Adipose tissue (tissue), 3 donors: ENCODE results near the gene GTPBP1. TPM values are rescaled to one million over a fixed set of nuclear protein-coding genes. Genes with fewer than 3 reads are reported as not detected.

Experiments used
- H3K27ac ChIP-seq: one replicate; pipeline ENCODE4 v1.5.1; 2013; ENCODE audit warnings: low read depth, low read length
- WGBS, 3 donors: extraction: QIAGEN DNeasy Blood & Tissue Kit; methylation state at CpG; one replicate each; pipeline ENCODE4 v1.1.7; 2013; 5-methylcytosine and 5-hydroxymethylcytosine counted together
- polyA plus RNA-seq, 3 donors: library from polyadenylated mRNA; stranded (reverse); fragments of 200-250 nt; gene quantifications; one replicate each; pipeline ENCODE4 v1.2.3, GENCODE V29; 2013
- donor health status: healthy with polysubstance abuse.
- donor health status: Bipolar disorder and iron deficiency.
- donor health status: healthy.

GTPBP1 gene
- polyA plus RNA-seq, 3 donors: 13.2 to 20.9 (median 13.9) TPM

- WGBS, 3 donors: 27 to 48% (median 46%) methylated on average over 6 of the region's 6 CpGs
- H3K27ac ChIP-seq: no peak overlapping the region
Observed at GRCh38 chr22:38718414-38718813, 12.7 kb downstream of the GTPBP1 start.

DNA sequence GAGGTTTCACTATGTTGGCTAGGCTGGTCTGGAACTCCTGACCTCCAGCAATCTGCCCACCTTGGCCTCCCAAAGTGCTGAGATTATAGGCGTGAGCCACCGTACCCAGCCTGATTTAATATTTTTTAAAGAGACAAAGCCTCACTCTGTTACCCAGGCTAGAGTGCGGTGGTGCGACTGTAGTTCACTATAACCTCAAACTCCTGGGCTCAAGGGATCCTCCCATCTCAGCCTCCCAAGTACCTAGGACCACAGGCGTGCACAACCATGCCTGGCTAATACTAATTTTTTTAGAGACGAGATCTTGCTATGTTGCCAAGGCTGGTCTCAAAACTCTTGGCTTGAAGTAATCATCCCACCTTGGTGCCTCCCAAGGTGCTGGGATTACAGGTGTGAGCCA is 13.5 kb downstream of the GTPBP1 start:
- WGBS, 3 donors: 92 to 95% (median 94%) methylated on average over 6 of the region's 6 CpGs
- no peak overlapping the region for H3K27ac ChIP-seq

DNA sequence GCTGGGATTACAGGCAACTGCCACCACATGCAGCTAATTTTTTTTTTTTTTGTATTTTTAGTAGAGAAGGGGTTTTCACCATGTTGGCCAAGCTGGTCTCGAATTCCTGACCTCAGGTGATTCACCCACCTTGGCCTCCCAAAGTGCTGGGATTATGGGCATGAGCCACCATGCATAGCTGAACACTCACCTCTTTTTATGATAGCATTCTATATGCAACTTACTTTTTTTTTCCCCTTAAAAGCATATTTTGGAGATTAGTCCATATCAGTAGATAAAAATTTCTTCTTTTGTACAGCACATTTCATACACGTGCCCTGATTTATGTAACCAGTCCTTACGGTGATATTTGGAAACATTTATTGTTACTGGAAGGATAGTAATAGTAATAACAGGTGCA is 14.6 kb downstream of the GTPBP1 start:
- no peak overlapping the region for H3K27ac ChIP-seq

GRCh38 chr22:38721551-38721950 is 15.8 kb downstream of the GTPBP1 start:
- WGBS, 3 donors: 87 to 94% (median 90%) methylated on average over 7 of the region's 7 CpGs
- no peak overlapping the region for H3K27ac ChIP-seq

More for the DNA sequence above, 14.6 kb downstream of the GTPBP1 start:
- 76 to 86% (median 81%) methylated on average over 3 of the region's 3 CpGs for WGBS, 3 donors

GRCh38 chr22:38724176-38724575 is 18.4 kb downstream of the GTPBP1 start:
- no peak overlapping the region for H3K27ac ChIP-seq
- 95 to 97% (median 96%) methylated on average over 7 of the region's 7 CpGs for WGBS, 3 donors

DNA sequence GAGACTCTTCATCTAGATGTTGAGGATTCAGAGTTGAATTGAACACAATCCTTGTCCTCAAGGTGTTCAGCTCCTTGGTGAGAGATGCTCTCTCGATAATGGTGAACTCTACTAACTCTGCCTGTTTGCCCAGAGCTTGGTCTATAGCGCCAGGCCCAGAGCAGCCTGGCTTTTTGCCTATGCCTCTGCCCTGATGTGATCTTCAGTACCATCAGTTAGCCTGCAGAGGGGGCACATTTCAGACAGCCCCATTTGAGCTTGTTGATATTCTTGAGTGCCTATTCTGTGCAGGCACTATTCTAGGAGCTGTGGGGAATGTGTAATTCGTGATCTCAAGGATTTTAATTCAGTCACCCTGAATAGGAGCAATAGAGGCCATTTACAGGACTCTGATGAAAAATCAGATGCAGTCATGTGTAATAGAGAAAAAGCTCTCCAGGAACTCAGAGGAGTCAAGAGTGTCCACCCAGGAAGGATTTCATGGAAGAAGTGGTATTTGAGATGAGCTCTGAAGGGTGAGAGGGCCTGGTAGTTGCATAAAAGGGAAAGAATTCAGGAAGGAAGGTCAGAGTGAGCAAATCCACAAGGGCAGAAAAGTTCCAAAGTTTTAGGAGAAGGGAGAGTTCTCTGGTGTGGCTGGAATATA is 19.3 kb downstream of the GTPBP1 start:
- 50 to 85% (median 83%) methylated on average over 3 of the region's 3 CpGs for WGBS, 3 donors
- no peak overlapping the region for H3K27ac ChIP-seq

- H3K27ac ChIP-seq: no peak overlapping the region
- 91 to 95% (median 93%) methylated on average over 18 of the region's 18 CpGs for WGBS, 3 donors
Observed at GRCh38 chr22:38725900-38726655, 20.3 kb downstream of the GTPBP1 start.

- 91 to 94% (median 92%) methylated on average over 12 of the region's 12 CpGs for WGBS, 3 donors
Observed at GRCh38 chr22:38727123-38727522, 21.4 kb downstream of the GTPBP1 start.

DNA sequence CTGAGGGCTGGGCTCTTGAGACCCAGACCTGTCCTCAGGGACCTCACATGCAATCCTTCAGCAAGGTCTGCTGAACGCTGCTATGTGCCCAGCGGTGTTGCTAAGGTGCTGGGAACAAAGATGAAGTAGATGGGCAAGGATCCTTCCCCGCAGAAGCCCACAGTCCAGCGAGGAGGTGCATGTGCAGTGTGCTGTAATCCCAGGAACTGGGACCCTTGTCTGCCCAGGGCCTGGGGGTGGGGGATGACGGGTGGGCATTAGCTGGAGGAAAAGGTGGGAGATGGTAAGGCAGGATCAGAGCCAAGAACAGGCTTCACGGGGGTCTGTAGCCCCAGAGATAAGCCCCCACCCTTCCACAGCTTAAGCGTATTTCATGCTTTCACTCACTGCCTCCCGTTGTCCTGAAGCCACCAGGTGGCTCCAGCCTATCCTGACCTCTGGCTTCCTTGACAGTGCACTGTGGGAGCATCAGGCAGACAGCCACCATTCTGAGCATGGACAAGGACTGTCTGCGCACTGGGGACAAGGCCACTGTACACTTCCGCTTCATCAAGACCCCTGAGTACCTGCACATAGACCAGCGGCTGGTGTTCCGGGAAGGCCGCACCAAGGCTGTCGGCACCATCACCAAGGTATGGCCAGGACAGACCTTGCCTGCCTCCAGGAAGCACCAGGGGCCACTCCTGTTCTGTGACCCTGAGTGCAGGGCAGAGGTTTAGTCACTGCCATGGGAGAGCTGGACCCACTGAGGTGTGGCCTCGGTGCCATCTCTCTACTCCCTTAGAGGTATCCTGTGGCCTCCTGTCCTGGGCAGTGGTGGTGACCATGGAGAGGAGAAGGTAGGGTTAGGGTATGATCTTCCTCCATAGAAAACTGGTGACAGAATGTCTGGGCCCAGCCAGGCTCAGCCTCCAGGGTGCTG is 22.0 kb downstream of the GTPBP1 start:
- WGBS, 3 donors: 94 to 97% (median 96%) methylated on average over 15 of the region's 15 CpGs
- H3K27ac ChIP-seq: no peak overlapping the region

More at GRCh38 chr22:38727123-38727522, 21.4 kb downstream of the GTPBP1 start:
- H3K27ac ChIP-seq: no peak overlapping the region

DNA sequence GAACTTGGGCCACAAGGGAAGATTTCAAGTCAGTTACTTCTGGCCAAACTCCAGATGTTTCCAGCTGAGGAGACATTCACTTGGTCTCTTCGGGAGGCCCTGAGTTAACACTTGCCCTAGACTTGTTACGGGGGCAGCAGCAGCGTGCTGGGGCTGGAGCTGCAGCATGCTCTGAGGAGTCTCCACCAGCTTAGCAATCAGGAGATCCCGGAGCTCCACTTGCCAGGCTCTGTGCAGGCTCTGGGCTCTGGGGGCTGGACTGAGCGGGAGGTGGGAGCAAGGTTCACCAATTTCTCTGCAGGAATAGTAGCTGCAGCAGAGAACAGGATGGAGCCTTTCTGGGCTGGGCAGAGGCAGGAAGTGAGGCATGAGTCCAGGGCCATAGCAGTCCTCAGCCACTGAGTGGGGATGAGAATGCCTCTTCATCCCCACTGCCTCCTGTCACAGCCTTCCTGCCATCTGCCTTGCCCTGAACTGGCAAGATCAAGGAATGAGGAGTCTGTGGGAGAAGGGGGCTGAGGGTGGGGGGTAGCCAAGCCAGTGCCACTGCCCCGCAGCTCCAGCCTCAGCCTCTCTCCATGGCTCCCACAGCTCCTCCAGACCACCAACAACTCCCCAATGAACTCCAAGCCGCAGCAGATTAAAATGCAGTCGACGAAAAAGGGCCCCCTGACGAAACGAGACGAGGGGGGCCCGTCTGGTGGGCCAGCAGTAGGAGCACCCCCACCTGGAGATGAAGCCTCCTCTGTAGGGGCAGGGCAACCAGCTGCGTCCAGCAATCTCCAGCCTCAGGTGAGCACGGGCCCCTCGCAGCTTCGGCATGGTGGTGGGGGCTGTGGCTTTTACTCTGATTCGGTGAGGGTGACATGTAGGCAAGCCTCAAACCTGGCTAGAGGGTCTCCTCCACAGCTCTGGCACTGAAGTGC is 23.4 kb downstream of the GTPBP1 start:
- no peak overlapping the region for H3K27ac ChIP-seq
- 88 to 91% (median 90%) methylated on average over 18 of the region's 18 CpGs for WGBS, 3 donors

DNA sequence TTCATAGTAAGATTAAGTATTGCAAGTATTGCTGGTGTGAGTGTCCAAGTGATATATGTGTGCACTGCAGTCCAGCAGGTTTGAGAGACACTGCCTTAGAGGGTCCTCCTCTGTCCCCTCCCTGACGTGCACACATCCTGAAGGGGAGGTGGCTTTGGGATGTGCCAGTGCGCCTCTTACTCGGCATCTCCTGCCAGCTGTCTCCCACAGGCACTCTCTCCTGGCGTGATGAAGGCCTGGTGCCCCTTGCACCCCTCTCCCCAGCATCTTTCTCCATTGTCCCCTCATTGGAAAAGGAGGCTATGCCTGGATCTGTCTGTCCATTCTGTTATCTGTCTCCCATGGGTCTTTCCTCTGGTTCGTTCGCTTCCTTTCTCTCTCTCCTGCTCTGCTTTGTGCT is 24.2 kb downstream of the GTPBP1 start:
- H3K27ac ChIP-seq: no peak overlapping the region
- 86 to 95% (median 89%) methylated on average over 6 of the region's 6 CpGs for WGBS, 3 donors

DNA sequence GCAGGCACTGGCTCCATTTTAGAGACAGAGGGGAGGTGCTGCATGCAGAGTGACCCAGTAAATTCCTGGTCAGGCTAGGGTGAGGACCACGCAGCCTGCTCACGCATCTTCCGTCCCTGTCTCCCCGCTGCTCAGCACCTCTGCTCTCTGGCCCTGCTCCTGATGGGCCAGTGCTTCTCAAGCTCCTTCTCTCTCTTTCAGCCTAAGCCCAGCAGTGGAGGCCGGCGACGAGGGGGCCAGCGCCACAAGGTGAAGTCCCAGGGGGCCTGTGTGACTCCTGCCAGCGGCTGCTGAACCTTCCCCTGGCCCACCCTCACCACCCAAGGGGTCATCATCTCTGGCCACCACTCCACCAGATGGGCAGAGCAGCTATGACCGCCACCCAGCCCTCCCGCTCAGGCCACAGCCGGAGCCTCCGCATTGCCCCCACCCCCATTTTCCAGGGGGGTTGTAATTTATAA is 24.7 kb downstream of the GTPBP1 start:
- no peak overlapping the region for H3K27ac ChIP-seq
- 90 to 98% (median 95%) methylated on average over 13 of the region's 13 CpGs for WGBS, 3 donors

GRCh38 chr22:38731703-38732161 is 26.0 kb downstream of the GTPBP1 start:
- no peak overlapping the region for H3K27ac ChIP-seq

GRCh38 chr22:38732251-38732815 is 26.6 kb downstream of the GTPBP1 start:
- 36 to 84% (median 80%) methylated on average over 13 of the region's 13 CpGs for WGBS, 3 donors
- H3K27ac ChIP-seq: no peak overlapping the region

More at GRCh38 chr22:38731703-38732161, 26.0 kb downstream of the GTPBP1 start:
- WGBS, 3 donors: 65 to 91% (median 88%) methylated on average over 6 of the region's 6 CpGs

GRCh38 chr22:38733329-38733723 is 27.6 kb downstream of the GTPBP1 start:
- H3K27ac ChIP-seq: no peak overlapping the region
- WGBS, 3 donors: 23 to 42% (median 39%) methylated on average over 4 of the region's 4 CpGs

DNA sequence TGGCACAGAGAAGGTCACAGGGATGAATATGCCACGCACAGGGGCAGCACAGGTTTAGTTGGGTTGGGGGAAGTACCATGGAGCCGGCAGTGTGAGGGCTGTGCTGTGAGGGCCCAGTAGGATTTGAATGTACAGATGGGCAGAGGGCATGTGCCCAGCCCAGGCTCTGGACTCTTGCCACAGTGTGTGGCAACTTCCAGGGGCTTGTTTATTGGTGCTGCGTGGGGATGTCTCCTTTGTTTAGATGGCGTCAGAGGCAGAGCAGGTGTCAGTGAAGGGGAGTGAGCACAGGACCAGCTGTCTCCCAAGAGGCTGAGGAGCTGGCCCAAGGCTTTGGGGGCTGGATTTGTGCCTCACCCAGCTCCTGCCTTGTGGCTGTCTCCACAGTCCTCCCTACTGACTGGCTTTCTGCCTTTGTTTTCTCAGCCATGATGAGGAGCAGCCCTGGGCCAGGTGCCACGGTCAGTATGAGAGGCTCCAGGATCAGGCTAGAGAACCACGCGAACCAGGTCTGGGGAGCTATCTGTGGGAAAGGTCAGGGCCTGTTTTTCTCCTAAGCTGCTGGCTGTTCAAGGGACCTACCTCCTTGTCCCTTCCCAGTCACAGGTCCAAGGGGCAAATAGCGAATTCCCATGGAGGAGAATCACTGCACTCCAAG is 28.1 kb downstream of the GTPBP1 start:
- H3K27ac ChIP-seq: no peak overlapping the region
- WGBS, 3 donors: 22 to 65% (median 62%) methylated on average over 8 of the region's 8 CpGs
